GM19099 (cell line): ENCODE data around the gene BTC.

ENCODE experiments used
- POLR2A ChIP-seq: IDR thresholded peaks from 3 replicates; pipeline ENCODE4 v1.6.1; 2011; ENCODE audit warnings: low read depth; ENCODE audit not compliant: insufficient read length; ENCODE audit errors: extremely low read depth

The BTC gene, protein sequence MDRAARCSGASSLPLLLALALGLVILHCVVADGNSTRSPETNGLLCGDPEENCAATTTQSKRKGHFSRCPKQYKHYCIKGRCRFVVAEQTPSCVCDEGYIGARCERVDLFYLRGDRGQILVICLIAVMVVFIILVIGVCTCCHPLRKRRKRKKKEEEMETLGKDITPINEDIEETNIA

DNA sequence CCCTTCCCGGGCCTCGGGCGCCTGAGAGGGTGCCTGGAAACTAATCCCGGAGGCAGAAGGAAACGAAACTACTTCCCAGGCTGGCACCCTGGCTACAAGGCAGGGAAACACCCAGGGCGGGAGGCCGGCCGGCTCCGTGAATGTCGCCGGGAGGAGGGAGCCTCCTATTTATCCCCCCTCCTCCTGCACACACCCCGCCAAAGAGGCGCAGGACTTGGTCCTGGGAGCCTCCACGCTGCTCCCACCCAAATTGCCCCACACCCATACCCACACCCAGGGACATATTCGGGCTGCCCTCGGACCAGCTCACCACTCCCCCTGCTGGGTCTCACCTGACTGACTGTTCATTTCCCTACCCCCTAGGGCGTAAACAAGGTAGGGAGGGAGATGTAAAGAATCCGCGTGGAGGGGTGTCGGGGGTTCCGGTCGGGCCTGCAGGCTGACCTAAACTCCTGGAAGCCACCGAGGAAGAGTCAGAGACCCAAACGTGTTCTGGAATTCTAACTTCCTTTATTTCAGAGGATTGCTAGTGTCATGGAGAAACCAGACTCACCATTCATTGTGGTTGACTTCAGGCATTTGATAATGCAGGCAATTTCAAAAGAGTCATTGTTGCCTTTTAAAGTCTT, at the start of gene BTC:
BTC (minus strand) TSS at position 142 of the 629 bp plus-strand sequence. CDS start 198 bp downstream, outside the sequence.
- TF ChIP-seq POLR2A, result no peak

DNA sequence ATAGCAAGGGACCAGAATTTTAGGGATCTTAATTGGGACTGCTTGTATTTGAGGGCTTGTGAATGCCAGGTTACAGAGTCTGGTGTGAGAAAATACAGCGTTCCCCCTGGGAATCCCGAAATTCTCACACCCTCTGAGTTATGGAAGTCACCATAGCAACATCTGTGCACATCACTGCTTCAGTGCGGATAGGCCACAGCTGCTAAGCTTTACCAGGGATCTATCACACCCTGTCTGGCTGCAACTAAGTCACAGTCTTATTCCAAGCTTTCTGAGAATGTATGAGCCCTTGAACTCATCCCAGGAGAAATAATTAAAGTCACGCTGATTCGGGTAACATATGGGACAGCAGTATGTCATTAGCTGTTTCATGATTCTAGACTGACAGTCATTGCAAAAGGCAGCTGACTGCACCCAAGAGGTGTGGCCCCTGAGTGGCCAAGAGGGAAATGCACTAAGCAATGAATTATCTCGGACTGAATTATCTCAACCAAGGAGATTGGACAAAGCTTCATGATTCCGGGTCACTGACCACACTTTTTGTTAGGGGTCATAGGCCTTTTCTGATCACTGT, 46.7 kb upstream of the BTC start:
- no peak for TF ChIP-seq POLR2A

DNA sequence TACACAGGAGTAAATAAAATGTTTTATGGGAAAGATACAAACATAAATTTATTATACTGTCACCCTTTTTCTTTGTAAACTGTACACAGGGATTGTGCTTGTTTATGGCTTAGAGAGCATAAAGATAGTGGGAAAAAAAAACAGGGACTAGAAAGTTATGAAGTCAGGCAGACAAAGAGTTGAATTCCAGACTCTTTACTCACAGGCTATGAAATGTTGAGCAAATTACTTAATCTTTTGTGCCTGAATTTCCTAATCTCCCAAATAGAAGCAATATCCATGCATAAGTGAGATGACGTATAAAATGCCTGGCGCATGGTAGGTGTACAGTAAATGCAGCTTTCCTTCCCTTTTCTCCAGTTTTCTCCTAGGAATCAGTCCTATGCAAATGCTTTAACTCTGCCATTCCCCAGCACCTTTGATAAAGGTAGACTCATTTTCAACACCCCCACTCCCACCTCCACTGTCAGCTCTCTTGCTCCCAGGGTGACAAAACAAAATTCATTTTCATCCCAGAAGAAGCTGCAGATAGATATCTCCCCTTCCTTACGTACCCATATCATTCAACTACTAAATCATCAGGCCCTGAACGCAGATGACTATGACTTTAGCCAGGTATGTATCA, 44.5 kb upstream of the BTC start:
- TF ChIP-seq POLR2A, result no peak

DNA sequence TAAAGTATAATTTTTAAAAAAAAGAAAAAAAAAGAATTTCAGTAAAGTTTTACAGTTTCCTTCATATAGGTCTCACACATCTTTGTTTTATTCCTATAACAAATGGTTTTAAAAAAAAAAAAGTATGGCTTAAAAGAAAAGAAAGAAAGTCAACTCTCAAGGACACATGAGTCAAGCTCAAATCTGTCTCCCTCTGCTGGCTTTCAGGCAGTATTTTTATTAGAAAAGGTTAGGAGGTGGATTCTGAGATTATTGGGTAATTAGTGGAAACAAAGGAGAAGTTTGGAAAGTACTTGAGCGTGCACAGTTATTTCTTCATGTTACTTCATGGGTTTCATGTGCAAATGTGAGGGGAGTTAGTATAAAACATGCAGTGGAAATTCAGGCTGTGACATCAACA, 36.6 kb upstream of the BTC start:
- TF ChIP-seq POLR2A, result no peak

DNA sequence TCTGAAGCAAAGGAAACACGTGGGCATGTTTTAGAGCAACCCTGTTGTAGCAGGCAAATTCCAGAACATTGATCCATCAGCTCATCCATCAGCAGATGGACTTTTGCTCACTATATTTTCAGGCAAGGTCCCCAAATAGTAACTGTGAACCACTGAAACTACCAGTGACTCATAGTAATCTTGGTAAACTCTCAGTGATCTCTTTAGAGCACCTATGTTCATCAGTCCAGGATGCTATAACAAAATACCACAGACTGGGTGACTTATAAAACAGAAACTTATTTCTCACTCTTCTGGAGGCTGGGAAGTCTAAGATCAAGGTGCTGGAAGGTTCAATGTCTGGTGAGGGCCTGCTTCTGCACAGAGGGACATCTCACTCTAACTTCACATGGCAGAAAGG, 28.9 kb upstream of the BTC start:
- no peak for TF ChIP-seq POLR2A

DNA sequence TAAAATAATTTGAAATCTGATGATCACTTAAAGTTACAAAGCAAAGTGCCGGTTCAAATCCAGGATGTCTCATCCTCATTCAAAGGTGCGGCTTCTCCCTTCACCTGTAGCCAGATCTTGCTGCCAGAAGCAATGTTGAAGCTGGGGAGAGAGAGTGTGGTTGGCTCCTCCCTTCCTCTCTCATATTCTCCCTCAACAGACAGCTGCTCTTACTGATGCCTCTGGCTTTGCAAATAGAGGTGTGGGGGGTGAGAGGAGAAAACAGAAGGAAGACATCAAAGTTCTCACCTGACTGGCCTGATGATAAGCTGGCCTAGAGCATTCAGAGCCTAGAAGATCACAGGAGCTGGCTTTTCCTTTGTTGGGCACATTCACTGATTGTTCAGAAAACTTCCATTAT, 28.3 kb upstream of the BTC start:
- no peak for TF ChIP-seq POLR2A

DNA sequence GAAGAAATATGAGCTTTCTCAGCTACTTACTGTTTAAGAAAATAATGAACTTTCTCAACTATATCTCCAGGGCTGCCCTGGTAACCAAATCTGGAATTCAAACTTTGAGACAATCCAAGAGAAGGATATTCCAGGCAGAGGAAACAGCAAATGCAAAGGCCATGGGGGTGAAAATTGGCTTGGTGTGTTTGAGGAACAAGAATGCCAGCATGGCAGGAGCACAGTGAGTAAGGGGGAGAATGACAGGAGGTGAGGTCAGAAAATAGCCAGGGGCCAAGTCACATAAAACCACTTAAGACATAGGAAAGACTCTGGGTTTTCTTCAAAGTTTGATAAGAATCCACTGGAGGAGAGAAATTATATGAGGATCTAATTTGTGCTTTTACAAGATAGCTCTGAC, 27.2 kb upstream of the BTC start:
- TF ChIP-seq POLR2A, result no peak

DNA sequence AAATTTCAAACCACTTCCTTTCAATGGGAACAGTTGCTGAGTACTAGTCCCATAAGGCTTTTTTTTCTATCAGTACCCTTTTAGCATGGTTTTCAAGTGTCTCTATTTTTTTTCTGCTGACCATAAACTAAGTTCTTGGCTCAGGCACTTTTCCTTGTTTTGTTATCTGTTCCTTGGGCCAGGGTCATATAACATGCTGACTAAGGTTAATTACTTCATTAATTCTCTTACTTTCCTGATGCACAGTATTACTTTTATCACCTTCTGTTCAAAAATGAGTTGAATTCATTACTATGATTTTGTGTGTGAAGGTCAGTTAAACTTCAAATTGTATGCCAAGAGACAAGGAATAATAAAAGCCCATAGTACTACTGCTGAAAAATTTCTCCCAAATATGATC, 19.7 kb upstream of the BTC start:
- no peak for TF ChIP-seq POLR2A

DNA sequence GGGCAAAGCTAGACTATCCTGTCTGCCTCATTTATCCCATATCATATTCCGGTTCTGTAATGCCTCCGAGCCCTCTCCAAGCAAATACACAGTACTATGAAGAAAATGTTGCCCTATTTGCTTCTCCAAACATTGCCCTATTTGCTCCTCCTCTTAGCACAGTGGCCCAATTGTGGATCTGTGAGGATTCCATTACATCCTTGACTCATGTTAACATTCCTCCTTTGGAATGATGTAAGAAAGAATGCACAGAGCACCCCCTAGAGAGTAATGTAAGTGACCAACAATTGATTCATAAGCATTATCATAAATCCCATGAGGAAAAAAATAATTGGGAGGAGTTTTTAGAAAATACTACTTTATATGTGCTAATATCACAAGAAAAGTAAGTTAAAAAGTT, 11.3 kb upstream of the BTC start:
- TF ChIP-seq POLR2A, result no peak

DNA sequence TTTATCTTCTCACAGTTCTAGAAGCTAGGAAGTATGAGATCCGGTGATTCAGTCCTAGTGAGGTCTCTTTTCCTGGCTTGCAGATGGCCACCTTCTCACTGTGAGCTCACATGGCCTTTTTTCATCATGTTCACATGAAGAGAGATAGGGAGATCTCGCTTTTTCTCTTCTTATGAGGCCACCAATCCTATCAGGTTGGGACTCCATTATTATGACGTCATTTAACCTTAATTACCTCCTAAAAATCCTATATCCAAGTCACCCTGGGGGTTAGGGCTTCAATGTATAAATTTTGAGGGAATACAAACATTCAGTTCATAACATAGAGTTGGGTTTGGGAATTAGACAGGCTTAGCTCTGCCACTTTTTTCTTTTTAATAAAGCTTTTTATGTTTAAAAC, 6.0 kb upstream of the BTC start:
- no peak for TF ChIP-seq POLR2A

DNA sequence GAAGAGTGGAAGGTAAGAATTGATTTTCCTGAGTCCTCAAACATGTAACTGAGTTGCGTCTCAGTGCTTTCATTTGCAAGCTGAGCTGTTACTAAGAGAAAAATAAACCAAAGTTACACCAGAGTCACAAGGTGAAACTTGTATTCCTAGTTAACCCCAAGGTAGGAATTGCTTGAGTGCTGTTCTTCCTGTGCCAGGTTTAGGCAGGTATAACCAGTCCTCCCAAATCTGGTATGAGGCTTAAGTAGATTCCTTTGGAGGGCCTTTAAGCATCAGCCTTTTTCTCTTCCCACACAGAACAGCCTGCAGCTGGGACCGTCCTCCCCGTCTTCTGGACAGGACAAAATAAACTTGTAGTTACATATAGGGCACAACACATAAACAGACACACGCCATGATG, 2.3 kb upstream of the BTC start:
- no peak for TF ChIP-seq POLR2A

DNA sequence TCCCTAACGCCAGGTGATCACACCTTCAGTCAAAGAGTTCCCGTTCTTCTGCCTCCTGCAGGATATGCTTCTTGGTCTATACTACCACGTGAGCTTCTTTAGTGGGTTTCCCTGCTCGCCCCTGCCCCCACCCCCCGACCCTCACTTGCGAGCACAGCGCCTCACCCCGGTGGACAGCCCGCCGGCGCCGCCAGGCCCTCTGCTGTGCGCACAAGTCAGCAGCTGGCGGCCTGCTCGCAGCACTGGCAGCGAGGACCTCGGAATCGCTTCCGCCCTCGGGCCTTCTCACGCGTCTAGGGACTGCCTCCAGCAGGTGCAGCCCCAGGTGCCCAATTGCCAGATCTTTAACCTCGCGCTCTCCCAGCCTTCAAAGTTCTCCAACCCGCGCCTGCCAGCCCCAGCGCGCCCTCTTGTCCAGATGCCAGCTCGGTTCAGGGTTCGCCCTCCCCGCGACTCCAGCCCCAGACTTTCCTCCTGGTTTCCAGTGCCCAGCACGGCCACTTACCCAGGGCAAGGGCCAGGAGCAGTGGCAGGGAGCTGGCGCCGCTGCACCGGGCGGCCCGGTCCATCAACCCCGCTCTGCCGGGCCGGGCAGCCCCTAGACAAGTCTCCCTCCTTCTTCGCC, 454 bp downstream of the BTC start:
- TF ChIP-seq POLR2A, result no peak

DNA sequence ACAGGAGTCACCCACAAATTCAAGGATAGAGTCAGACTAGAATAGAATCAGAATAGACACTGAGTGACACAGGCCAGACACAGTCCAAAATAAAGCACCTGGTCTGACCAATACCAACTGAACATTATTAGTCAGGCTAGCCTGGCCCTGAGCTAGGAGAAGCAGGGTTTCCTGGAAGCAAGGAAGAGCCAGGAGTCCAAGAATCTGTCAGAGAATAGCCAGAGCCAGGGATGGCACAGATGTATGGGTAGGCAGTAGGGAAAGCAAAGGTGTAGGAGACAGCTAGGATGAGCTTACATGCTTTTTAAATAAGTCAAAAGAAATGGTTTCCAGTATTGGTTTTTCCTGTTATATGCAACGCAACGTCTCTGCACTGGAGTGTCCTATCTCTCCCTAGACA, 3.7 kb downstream of the BTC start:
- TF ChIP-seq POLR2A, result no peak

DNA sequence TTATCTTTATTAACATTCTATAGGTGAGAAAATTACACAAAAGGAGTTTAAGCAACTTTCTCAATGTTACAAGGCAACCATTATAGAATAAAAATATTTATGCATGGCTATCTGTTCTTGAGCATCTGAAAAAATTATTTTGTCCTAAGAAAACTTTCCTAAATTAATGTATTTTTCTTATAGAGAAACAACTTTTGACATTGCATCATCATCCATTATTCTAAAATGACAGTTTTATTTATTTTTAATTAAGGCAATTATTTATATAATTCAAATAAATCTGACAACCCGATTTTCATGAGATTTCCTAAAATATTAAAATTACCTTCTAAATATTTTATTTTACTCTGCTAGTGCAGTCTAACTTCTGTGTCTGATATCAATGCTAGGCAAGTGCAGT, 4.8 kb downstream of the BTC start:
- no peak for TF ChIP-seq POLR2A

DNA sequence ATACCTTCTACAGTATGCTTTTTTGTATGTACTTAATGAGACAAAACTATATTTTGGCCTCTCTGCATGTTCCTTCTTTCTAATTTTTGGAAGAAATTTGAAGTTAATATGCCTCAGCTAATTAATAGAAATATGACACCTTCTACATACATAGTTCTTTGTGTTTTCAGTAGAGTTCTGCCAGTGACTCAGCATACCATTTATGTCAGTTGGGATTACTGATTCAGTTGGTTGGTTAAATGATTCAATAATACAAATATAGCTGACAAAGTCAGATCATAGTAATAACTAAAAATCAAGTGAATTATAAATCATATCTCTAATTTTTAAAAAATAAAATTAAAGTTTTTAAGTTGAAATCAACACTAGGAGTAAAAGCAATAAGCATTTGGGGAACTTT, 16.8 kb downstream of the BTC start:
- TF ChIP-seq POLR2A, result no peak

DNA sequence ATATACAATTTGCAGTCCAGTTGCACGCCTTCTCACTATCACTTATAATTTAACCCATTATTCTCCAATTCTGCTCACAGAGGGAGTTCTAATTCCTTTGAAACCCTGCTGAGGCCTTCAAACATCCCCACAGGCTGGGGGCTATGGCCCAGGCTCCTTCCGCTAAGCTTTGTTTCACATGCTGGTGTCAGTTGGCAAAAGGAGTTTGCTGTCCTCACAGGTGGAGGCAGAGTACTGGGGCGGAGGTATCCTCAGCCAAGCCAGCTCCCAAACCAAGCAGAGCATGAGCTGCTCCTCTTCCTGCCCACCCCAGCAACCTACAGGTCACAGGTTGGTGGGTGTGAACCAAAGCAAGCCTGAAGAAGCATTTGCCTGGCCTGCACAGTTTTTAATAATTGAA, 21.5 kb downstream of the BTC start:
- no peak for TF ChIP-seq POLR2A

DNA sequence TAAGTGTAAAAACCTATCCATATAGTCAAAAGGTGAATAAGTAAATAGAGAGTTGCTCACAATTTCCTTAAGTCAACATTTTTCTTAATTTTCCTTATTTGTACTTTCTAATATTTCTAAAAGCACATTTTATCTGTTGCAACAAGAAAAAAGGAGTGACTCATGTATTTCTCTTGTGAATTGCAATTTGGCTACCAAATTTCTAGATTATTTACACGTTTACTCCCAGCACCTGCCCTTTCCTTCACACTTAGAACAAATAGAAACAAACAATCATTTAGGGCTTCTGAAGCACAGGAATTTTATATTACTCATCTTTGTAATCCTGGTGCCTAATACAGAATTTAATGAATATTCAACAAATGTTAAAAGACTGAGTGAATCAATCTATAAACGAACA, 22.2 kb downstream of the BTC start:
- no peak for TF ChIP-seq POLR2A
